H1 (cell line): ENCODE data around the gene PRSS36. TPM values are rescaled to one million over a fixed set of nuclear protein-coding genes. Genes with fewer than 3 reads are reported as not detected.

Experiments
- CHD7 ChIP-seq: fragments of 300-600 bp; sonication (generic); IDR thresholded peaks from 2 replicates; pipeline ENCODE4 v1.7.1; 2012; ENCODE audit warnings: low read length, moderate library complexity, mild to moderate bottlenecking, inconsistent platforms; ENCODE audit not compliant: insufficient replicate concordance
- CTBP2 ChIP-seq: IDR thresholded peaks from 2 replicates; pipeline ENCODE4 v1.7.0; 2011; ENCODE audit warnings: borderline replicate concordance, mild to moderate bottlenecking, moderate library complexity, mixed read lengths, low read length; ENCODE audit not compliant: insufficient read depth, insufficient read length
- CTCF ChIP-seq, 3 experiments: IDR thresholded peaks; 1 replicate in 2 of 3; 2 replicates in 1 of 3; pipeline versions ENCODE4 v1.5.1 to v1.6.1; 2011; ENCODE audit warnings: low read length in 3 of 3, mild to moderate bottlenecking in 3 of 3, inconsistent platforms in 2 of 3, low read depth in 1 of 3, moderate library complexity in 1 of 3; ENCODE audit not compliant: insufficient read depth in 1 of 3; ENCODE audit errors: control extremely low read depth in 1 of 3
- MAX ChIP-seq: IDR thresholded peaks from 2 replicates; pipeline ENCODE4 v1.6.1; 2012; ENCODE audit warnings: inconsistent platforms
- SAP30 ChIP-seq: fragments of 300-600 bp; sonication (generic); IDR thresholded peaks from 2 replicates; pipeline ENCODE4 v1.7.1; 2012; ENCODE audit warnings: low read length, moderate library complexity, mild to moderate bottlenecking, inconsistent platforms; ENCODE audit not compliant: insufficient read depth, insufficient replicate concordance
- SIX5 ChIP-seq: IDR thresholded peaks from 2 replicates; pipeline ENCODE4 v1.6.1; 2011; ENCODE audit warnings: mild to moderate bottlenecking, low read depth, low read length
- polyA plus RNA-seq, 7 experiments: library from polyadenylated mRNA; depleted of rRNA in 3 of 7; stranded (reverse) in 5 of 7; unstranded in 2 of 7; fragments of >200 nt in 5 of 7; fragments of 200-250 nt in 2 of 7; gene quantifications; 1 replicate in 5 of 7; 2 replicates in 1 of 7; 4 replicates in 1 of 7; pipeline versions ENCODE4 v1.2.1 to v1.2.3, GENCODE V29; 2011 to 2013; ENCODE audit warnings: missing spikeins in 2 of 7, mixed read lengths in 2 of 7
- total RNA-seq: library from RNA; stranded (reverse); fragmentation: NEBNext Ultra II Directional; extraction: Animal tissue kit (Norgen Biotek cat#: 25700); gene quantifications from 2 replicates; pipeline ENCODE4 v1.2.1, GENCODE V29; 2021

PRSS36 gene
- total and polyA plus RNA-seq, 2 of the 8 experiments (the other 6 are each of a cell fraction or from before 2014, with no cell fraction given): 1.3 to 1.9 TPM

GRCh38 chr16:31107465-31107867, 42.4 kb downstream of the PRSS36 start (continued):
- TF ChIP-seq CTBP2 (no peak), SIX5 (no peak), CTCF (IDR thresholded peaks at IDR 0.05; ENCODE audit: control extremely low read depth in 1 of 3, insufficient read depth in 1 of 3, low read depth in 1 of 3, low read length in 3 of 3) (no peak), SAP30 (no peak), CHD7 (no peak), MAX (no peak)
